ENCODE measurements around the gene COL18A1.

Gene COL18A1

GRCh38 chr21:45415188-45415942, 10.4 kb downstream of the COL18A1 start:
- DNase-seq = no peak

- DNase-seq = no peak
Measured at GRCh38 chr21:45415943-45416611, 11.1 kb downstream of the COL18A1 start.

- DNase-seq = no peak
Measured at GRCh38 chr21:45416620-45417019, 11.7 kb downstream of the COL18A1 start.

GRCh38 chr21:45417256-45417950, 12.4 kb downstream of the COL18A1 start:
- DNase-seq = no peak

- no peak for DNase-seq
Measured at GRCh38 chr21:45417951-45418300, 13.0 kb downstream of the COL18A1 start.

GRCh38 chr21:45418301-45419071, 13.5 kb downstream of the COL18A1 start:
- no peak for DNase-seq

GRCh38 chr21:45419162-45419561, 14.2 kb downstream of the COL18A1 start:
- no peak for DNase-seq

GRCh38 chr21:45420061-45421041, 15.4 kb downstream of the COL18A1 start:
- DNase-seq = no peak

- DNase-seq = no peak
Measured at GRCh38 chr21:45421071-45421845, 16.3 kb downstream of the COL18A1 start.

- no peak for DNase-seq
Measured at GRCh38 chr21:45421846-45422775, 17.1 kb downstream of the COL18A1 start.

- no peak for DNase-seq
Measured at GRCh38 chr21:45423201-45423955, 18.4 kb downstream of the COL18A1 start.

- DNase-seq = no peak
Measured at GRCh38 chr21:45423968-45424853, 19.2 kb downstream of the COL18A1 start.

GRCh38 chr21:45424854-45425795, 20.2 kb downstream of the COL18A1 start:
- DNase-seq = no peak

- DNase-seq = no peak
Measured at GRCh38 chr21:45427331-45428271, 22.6 kb downstream of the COL18A1 start.

- DNase-seq = no peak
Measured at GRCh38 chr21:45428534-45428933, 23.6 kb downstream of the COL18A1 start.
